Fibroblast of lung (primary cell): ENCODE measurements around the gene LMF1.

Source experiments
- CTCF ChIP-seq, 2 donors: IDR thresholded peaks in 1 of 2; conservative IDR thresholded peaks in 1 of 2; 1 replicate in 1 of 2; 2 replicates in 1 of 2; pipeline ENCODE4 v1.5.1; 2011 to 2012; ENCODE audit warnings: low read length in 2 of 2, control low read depth in 1 of 2, inconsistent platforms in 1 of 2, low read depth in 1 of 2, mild to moderate bottlenecking in 1 of 2
- EZH2 ChIP-seq: IDR thresholded peaks from 2 replicates; pipeline ENCODE4 v1.5.1; 2012; ENCODE audit warnings: low read length, control low read depth, mild to moderate bottlenecking; ENCODE audit errors: missing control alignments

GRCh38 chr16:974001-974601 is 3.3 kb upstream of the LMF1 start:
- TF ChIP-seq CTCF (conservative IDR thresholded peaks at IDR 0.05 in 1 of 2, IDR thresholded peaks at IDR 0.05 in 1 of 2; ENCODE audit: low read depth in 1 of 2, low read length in 2 of 2) (no peak), EZH2 (no peak)
